Stimulated activated CD4-positive, alpha-beta T cell treated with anti-CD3 and anti-CD28 coated beads, TNF-alpha, amount 100 ng/mL, for 4 hours (primary cell): Measurements from ENCODE around the gene FRMD4A.
"Not testable (repeated sequence)": the region's sequence is repeated elsewhere in the genome, so short reads cannot be mapped to it uniquely, and the experiment has no call there.

Experiments
- DNase-seq, 3 experiments: peaks; one replicate each; pipeline ENCODE4 v3.0.0-alpha.2; 2020; ENCODE audit warnings: low read depth in 3 of 3

FRMD4A gene

GRCh38 chr10:13915710-13916109 lies 415.0 kb downstream of the FRMD4A start:
- DNase-seq, result no peak

DNA sequence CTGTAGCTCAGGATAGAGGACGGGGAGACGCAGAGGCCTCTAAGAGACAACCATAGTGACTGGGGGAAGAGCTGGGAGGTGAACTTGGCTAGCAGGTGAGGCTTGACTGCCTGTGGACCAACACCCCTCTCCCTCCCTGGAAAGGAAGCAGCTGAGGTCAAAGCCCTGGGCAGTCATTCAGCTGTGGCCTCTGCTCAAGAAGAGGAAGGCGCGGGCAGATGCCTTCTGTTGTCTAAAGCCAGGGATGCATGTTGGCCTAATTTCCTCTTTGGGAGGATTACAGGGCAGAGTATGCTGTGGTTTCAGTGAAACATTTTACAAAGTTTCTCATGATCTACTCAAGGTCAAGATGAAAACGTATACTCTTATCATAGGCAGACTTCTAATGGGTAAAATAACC lies 416.8 kb downstream of the FRMD4A start:
- no peak for DNase-seq

DNA sequence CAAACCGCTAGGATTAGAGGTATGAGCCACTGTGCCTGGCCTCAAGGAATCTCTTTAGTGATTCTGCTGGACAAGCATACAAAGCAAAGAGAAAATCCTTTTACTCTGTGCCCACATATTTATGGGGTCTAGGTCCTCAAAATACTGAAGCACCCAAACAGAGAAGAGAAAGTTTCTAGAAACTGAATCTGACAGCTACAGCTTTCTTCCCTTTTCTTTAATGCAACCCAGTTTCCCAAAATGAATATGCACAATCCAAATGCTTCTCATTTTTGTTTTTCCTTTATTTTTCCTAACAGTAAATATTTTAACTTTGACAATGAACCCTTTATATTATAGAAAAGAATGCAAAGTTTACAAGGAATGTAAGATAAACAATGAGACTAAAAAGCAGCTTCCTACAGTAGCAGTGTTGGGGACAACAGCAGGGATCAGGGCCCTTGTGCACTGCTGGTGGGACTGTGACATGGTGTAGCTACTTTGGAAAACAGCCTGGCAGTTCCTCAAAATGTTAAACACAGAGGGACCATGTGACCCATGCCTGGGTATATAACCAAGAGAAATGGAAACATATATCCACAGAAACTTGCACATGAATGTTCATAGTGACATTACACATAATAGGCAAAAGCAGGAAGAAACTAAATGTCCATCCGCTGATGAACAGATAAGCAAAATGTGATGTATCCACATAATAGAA lies 418.8 kb downstream of the FRMD4A start:
- DNase-seq, result no peak

- no peak for DNase-seq
Measured at GRCh38 chr10:13909516-13910258, 421.0 kb downstream of the FRMD4A start.

- DNase-seq, result no peak
Measured at GRCh38 chr10:13908475-13908874, 422.2 kb downstream of the FRMD4A start.

DNA sequence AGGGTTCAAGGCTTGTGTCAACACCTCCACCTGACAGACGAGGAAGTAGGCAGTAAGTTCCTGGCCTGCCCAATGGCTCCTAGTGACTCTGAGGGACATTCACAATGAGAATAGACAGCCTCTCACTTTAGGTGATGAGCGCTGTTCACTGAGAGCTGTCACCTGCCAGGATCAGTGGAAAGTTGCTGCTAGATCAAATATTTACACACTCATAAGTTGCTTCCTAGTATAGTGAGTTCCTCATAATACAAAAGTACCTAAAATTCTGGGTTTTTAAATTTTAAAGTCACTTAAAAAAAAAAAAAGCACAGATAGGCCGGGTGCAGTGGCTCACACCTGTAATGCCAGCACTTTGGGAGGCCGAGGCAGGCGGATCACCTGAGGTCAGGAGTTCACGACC lies 423.2 kb downstream of the FRMD4A start:
- no peak for DNase-seq

DNA sequence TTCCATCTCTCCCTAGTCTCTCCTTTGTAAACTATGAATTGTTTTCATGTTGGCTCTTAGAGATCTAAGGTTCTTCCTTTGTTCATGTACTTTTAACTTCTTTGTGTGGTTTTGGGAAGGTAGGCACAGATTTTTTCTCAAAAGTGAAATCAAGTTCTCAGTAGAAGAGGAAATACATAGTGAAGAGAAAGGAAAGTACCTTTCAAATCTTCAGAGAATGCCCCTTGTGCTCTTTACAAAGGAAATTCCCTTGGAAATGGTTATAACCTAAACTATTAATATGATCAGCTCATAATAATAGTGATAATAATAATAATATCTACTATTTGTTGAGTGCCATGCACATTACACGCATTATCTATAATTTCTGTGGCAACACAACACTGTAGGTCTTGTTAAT lies 425.4 kb downstream of the FRMD4A start:
- no peak for DNase-seq

GRCh38 chr10:13904064-13904463 lies 426.7 kb downstream of the FRMD4A start:
- no peak for DNase-seq

DNA sequence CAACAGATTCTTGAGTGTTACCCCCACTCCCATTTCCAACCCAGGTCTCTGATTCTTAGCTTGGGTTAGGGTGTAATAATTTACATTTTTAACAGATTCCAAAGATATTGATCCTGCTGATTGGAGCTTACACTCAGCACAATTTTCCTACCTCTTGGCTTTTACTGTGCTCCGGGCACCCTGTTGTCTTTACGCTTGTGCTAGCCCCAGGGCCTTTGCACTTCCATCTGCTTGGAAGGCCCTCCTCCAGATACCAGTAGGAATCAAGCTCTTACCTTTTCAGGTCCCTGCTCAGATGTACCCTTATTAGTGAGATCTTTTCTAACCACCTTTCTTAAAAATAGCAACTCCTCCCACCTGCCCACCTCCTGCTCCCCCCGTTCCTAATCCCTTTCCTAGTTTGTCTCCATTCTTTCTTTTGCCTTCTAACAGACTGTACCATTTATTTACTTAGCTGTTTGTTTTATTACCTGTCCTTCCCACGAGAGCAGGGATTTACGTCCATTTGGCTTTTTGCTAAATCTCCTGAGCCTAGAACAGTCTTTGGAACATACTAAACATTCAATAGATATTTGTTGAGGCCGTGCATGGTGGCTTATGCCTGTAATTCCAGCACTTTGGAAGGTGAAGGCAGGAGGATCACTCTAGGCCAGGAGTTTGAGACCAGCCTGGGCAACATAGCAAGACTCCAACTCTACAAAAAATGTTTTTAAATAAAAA lies 427.7 kb downstream of the FRMD4A start:
- DNase-seq, result no peak

DNA sequence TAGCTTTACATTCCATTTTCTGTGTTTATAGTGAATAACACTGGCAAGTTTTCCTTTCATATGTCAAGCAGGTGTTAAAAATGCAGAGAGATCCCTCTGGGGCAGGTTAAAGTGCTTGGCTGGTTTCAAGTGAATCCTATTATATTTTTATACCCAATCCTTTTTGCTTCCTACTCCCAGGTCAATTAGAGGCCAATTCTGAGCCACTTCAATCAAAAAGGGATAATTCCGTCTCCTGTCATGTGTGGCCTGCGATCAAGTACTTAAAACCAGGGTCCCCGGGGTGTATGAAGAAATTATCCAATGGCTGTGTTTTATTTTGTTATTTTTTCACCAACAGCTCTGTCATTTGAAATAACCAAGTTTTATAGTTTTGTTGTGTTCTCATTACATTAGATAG lies 430.8 kb downstream of the FRMD4A start:
- DNase-seq, result no peak

DNA sequence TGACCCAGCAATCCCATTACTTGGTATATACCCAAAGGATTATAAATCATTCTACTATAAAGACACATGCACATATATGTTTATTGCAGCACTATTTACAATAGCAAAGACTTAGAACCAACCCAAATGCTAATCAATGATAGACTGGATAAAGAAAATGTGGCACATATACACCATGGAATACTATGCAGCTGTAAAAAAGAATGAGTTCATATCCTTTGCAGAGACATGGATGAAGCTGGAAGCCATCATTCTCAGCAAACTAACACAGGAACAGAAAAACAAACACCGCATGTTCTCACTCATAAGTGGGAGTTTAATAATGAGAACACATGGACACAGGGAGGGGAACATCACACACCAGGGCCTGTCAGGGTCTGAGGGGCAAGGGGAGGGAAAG lies 434.6 kb downstream of the FRMD4A start:
- not testable (repeated sequence) for DNase-seq

- DNase-seq, result no peak
Measured at GRCh38 chr10:13894412-13895093, 436.2 kb downstream of the FRMD4A start.

DNA sequence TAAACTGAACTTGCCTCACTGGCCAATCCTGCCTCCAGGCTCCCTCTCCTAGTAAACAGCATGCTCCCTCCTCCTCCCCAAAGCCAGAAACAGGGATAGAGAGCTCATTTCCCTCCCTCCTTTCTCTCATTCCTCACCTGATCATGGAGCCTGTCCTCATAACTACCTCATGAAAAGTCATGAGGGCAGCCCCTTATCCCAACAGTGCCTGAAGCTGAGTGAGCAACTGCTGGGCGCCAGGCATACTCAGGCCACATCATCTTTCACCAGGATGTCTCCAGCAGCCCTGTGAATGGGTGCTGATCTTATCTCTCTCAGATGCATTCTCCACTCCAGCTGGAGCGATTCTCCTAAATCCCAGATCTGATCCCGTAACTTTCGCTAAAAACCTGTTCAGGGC lies 436.8 kb downstream of the FRMD4A start:
- DNase-seq, result no peak

GRCh38 chr10:13892871-13893270 lies 437.9 kb downstream of the FRMD4A start:
- no peak for DNase-seq

- no peak for DNase-seq
Measured at GRCh38 chr10:13892001-13892491, 438.7 kb downstream of the FRMD4A start.

DNA sequence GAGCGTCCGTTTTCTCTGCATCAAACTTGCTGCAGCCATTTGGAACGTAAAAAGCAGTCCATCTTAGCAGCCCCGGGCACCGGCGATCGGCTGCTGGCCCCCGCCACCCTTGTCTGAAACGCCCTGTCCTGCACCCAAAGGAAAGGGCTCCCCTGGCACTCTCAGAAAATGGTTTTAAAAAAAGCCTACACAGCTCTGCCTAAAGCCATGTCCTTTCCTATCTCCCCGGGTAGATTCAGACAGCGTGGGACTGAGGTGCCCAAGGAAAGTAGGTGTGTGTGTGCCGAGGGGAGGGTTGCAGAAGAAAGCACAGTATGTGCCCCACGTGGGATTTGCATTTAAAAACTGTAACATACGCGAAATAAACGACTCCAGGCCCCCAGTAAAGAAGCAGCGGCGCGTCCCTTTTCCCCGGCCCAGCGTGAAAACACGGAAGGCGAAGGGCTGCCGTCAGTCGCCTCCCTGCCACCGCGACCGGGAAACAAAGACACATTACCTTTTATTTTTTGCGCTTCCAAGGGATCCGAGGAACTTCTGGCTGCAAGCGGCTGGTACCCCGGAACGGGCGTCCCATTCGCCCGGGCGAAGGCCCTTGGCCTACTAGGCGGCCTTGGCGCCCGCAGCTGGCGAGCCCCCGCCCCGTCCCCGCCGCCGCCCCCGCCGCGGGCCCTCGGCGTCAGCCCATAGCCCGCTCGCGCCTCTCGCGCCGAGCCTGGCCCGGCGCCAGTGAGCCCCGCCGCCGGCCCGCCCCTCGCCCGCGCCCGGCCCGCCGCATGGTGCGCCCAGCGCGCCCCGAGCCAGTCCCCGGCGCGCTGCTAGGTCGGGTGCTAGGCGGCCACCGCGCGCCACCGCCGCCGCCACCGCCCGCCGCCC lies 439.4 kb downstream of the FRMD4A start:
- peak in 1 of 3 experiments; percentile 7 for DNase-seq

DNA sequence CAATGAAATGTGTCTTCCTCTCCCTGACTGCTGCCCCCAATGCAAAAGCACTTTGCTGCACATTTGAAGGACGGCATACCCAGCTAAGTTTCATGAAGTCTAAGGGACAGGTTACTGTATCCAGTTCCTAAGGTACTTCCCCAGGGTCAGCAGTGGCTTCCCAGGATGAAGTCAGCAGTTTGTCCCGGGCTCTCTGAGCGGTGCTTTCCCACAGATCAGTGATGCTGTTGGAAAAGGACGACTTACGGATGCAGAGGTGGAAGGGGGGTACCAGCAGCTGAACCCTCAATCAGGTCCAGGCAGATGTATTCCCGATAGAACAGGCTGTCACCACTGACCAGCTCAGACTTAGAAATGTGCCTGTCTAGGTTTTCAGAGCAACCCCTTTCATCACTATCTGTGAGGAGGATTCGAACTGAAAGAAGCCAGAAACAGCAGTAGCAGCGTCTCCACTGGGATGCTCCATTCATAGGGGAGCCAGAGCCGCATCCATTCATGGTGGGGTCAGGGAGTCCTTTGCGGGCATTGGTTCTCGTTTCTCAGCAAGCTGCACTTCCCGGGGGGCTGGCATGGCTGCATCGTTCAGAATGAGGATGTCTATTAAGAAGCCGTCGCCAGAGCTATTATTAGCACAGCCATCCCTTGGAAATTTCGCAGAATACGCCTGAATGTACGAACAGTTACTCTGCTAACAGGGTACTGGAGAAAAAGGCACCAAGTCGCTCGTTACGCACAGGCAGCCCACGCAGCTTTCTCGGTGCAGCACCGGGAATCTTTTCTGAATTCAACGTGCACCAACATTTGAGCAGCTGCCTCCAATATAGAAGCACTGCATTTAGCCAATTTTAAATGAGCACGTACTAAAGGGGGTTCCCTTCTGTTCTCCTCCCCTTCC lies 440.2 kb downstream of the FRMD4A start:
- no peak for DNase-seq

GRCh38 chr10:13887761-13888160 lies 443.0 kb downstream of the FRMD4A start:
- DNase-seq, result no peak

GRCh38 chr10:13885238-13885990 lies 445.3 kb downstream of the FRMD4A start:
- DNase-seq, result no peak
